Germinal center (tissue), 1 donor: ENCODE measurements around the gene TIGD7.
"Not testable (repeated sequence)": the region's sequence is repeated elsewhere in the genome, so short reads cannot be mapped to it uniquely, and the experiment has no call there.

Source experiments
- DNase-seq: peaks from one replicate; pipeline ENCODE4 v3.0.0; 2012; ENCODE audit warnings: mixed read lengths, low spot score

Gene TIGD7

GRCh38 chr16:3282103-3282729 lies 23.0 kb downstream of the TIGD7 start:
- DNase-seq = no peak

GRCh38 chr16:3281222-3281820 lies 23.9 kb downstream of the TIGD7 start:
- no peak for DNase-seq

GRCh38 chr16:3276679-3277078 lies 28.6 kb downstream of the TIGD7 start:
- DNase-seq = no peak

GRCh38 chr16:3274947-3275346 lies 30.3 kb downstream of the TIGD7 start:
- no peak for DNase-seq

GRCh38 chr16:3274490-3274889 lies 30.7 kb downstream of the TIGD7 start:
- no peak for DNase-seq

GRCh38 chr16:3271281-3271680 lies 33.9 kb downstream of the TIGD7 start:
- not testable (repeated sequence) for DNase-seq

- not testable (repeated sequence) for DNase-seq
Observed at GRCh38 chr16:3270718-3271117, 34.5 kb downstream of the TIGD7 start.

- DNase-seq = no peak
Observed at GRCh38 chr16:3268294-3268693, 36.9 kb downstream of the TIGD7 start.

GRCh38 chr16:3266873-3267537 lies 38.2 kb downstream of the TIGD7 start:
- peak; percentile 19 for DNase-seq

GRCh38 chr16:3264137-3265036 lies 40.8 kb downstream of the TIGD7 start:
- DNase-seq = peak; percentile 97

- DNase-seq = no peak
Observed at GRCh38 chr16:3262517-3262916, 42.7 kb downstream of the TIGD7 start.

GRCh38 chr16:3259836-3260235 lies 45.4 kb downstream of the TIGD7 start:
- no peak for DNase-seq

GRCh38 chr16:3256866-3257465 lies 48.3 kb downstream of the TIGD7 start:
- DNase-seq = no peak

GRCh38 chr16:3256146-3256865 lies 48.9 kb downstream of the TIGD7 start, which contains the start of gene MEFV:
TSS of gene MEFV (minus strand) at chr16:3256633. CDS start at chr16:3256587, 46 bp downstream.
- DNase-seq = no peak

- no peak for DNase-seq
Observed at GRCh38 chr16:3254309-3254708, 50.9 kb downstream of the TIGD7 start.

- no peak for DNase-seq
Observed at GRCh38 chr16:3252967-3253366, 52.3 kb downstream of the TIGD7 start.

GRCh38 chr16:3249451-3249850 lies 55.8 kb downstream of the TIGD7 start:
- no peak for DNase-seq

GRCh38 chr16:3249020-3249419 lies 56.2 kb downstream of the TIGD7 start:
- DNase-seq = no peak
